ENCODE measurements around the gene SH3BP2.
A peak's percentile ranks its signal among the peaks of the same experiment; 100 is the strongest.

SH3BP2 gene, protein sequence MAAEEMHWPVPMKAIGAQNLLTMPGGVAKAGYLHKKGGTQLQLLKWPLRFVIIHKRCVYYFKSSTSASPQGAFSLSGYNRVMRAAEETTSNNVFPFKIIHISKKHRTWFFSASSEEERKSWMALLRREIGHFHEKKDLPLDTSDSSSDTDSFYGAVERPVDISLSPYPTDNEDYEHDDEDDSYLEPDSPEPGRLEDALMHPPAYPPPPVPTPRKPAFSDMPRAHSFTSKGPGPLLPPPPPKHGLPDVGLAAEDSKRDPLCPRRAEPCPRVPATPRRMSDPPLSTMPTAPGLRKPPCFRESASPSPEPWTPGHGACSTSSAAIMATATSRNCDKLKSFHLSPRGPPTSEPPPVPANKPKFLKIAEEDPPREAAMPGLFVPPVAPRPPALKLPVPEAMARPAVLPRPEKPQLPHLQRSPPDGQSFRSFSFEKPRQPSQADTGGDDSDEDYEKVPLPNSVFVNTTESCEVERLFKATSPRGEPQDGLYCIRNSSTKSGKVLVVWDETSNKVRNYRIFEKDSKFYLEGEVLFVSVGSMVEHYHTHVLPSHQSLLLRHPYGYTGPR

GRCh38 chr4:2792711-2793585 lies at the start of gene SH3BP2:
Gene SH3BP2 (plus strand): TSS chr4:2793085. CDS start chr4:2820618, 27,533 bp downstream.
- DNase-seq (ENCODE audit: low spot score), result peak; percentile 96

DNA sequence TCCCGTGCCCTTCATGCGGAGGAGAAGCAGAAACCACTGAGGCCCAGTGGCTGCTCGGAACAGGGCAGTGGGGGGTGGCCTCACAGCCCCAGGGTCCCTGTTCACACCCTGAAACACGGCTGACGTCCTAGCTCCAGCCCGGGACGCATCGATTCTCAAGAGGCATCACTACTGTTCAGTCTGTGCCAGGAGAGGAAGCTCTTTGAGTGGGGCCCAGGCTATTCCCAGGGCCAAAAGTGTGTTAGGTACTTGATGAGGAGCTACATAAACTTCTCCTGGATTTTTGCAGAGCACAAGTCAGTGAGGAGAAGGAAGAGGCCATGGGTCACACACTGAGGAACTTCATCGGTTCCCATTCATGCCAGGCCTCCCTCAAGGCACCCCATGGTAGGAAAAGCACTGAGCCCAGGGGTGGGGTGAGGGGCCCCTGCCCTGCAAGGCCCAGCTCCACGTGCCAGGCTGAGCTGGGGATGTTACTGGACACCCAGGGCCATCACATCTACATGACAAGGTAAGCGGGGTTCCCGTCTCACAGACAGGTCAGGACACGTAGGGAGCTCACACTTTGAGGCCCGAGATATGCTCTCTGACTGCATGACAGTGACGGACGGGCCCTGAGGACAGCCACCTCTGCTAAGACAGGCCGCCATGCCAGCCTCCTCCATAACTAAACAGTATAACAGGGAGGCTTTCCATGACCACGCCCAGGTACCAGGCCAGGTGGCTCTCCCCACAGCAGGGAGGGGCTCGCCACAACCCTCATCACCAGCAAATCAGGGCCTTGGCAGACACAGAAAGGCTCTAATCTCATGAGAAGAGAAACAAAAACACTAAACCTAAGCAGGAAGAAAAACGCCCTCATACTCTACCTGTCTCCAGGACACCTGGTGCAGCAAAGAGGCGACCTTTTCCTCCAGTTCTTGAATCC lies 49.1 kb upstream of the SH3BP2 start:
- DNase-seq (ENCODE audit: low spot score), result no peak

DNA sequence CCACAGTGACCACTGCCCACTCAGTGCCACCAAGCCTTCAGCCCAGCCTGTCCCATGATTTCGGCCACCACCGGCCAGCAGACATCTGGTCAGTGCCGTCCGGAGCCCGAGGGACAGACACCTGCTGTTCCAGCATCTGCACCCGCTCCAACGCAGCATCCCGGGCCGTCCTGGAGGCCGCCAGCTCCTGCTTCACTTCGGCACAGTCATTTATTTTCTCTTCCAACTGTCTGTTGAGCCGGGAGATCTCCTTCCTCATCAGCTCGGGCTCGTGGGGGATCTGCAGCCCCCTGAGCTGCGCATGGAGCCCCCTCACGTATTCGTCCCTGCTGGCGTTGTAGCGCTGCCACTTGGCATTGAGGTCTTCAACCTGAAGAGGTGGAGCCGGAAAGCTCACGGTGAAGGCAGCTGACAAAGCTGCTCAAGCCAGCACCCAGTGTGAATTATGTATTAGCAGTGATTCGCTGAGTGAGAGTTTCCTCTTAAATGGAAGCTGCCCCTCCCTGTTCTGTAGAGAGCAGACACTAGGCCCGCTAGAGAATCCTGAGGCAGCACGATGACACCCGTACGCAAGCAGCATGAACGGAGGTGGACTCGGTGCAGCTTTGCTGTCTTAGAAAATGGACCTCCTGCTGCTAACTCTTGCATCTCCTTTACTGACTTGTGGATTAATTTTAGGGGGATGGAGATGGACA lies 48.2 kb upstream of the SH3BP2 start:
- no peak for DNase-seq (ENCODE audit: low spot score)

DNA sequence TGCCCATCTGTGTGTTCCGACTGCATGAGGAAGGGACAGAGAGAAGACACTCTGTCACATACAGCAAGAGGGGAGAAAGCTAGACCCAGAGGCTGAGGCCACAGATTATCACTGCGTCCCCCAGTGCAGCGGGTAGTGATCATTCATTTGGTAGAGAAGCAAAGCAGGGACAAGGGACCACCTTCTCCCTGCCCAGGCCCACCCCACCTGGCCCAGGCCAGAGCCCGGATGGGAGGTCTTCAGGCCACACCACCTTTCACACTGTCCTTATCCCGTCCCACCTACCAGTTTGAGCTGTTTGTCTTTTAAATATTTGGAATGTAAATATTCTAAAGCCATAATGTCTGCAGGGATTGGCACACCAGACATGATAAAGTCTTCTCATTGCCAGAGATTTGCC lies 47.4 kb upstream of the SH3BP2 start:
- DNase-seq (ENCODE audit: low spot score), result no peak

- no peak for DNase-seq (ENCODE audit: low spot score)
Measured at GRCh38 chr4:2745981-2746806, 46.7 kb upstream of the SH3BP2 start.

GRCh38 chr4:2746891-2747695 lies 45.8 kb upstream of the SH3BP2 start:
- DNase-seq (ENCODE audit: low spot score), result no peak

- DNase-seq (ENCODE audit: low spot score), result no peak
Measured at GRCh38 chr4:2750719-2751605, 41.9 kb upstream of the SH3BP2 start.

GRCh38 chr4:2753436-2753835 lies 39.4 kb upstream of the SH3BP2 start:
- DNase-seq (ENCODE audit: low spot score), result no peak

DNA sequence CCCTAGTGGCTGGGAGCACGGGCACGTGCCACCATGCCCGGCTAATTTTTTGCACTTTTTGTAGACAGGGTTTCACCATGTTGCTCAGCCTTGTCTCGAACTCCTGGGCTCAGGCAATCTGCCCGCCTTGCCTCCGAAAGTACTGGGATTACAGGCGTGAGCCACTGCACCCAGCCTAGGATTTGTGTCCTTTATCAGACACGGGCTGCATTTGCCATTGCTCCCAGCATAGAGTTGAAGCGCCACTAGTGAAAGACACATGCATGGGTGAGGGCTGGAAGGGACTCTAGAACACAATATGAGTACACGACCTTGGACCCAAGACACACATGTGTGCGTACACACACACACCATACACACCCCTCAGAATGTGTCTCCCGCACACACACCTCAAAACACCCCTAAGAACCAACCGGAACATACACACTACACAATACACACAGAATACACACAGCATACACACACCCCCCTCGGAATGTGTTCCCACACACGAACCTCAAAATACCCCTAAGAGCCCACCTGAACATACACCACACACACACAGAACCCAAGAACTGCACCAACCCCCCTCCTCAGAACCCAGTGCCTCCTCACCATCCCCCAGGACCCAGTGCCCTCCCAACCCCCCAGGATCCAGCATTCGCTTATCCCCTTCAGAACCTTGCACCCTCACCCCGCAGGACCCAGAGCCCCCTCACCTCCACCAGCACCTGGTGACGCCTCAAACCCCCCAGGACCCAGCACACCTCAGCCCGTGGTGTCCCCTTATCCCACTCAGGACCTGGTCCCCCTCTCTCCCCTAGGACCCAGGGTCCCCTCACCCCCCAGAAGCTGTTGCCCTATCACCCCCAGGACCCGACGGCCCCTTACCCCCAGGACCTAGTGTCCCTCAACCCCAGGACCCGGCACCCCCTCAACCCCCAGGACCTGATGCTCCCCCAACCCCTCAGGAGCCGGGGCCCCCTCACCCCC lies 37.8 kb upstream of the SH3BP2 start:
- no peak for DNase-seq (ENCODE audit: low spot score)

DNA sequence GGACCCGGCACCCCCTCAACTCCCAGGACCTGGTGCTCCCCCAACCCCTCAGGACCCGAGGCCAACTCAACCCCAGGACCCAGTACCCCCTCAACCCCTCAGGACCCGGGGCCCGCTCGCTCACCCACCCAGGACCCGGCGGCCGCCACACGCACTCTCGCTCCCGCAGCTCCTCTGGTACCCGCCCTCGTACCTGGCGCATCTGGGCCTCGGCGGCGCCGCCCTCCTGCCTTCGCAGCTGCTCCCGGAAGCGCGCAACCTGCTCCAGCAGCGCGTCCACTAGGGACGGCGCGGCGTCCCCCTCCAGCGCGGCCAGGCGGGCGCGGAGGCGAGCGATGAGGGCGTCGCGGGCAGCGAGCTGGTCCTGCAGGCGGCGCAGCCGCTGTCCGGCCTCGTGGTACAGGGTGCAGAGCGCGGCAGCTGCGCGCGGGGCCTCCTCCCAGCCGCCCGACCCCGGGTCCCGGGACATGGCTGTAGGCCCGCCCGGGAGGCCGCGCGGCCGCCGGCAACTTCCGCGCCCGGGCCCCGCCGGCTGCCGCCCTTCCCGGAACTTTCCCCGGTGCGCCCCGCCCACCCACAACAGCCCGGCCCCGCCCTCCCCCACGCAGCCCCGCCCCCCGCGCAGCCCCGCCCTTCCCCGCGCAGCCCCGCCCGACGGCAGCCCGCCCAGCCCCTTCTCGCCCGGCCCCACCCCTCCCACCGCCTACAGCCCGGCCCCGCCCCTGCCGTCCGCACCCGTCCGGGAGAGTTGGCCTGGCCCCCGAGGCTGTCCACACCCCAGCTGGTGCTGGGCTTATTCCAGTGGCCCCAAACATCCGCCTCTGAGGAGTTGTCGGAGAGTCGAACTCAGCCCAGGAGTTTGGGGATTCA lies 36.8 kb upstream of the SH3BP2 start, which contains the start of gene TNIP2:
Gene TNIP2 (minus strand): TSS at position 516 of the 870 bp plus-strand sequence. CDS start 47 bp downstream, at position 469.
- DNase-seq (ENCODE audit: low spot score), result peak; percentile 98

GRCh38 chr4:2756691-2757350 lies 36.1 kb upstream of the SH3BP2 start:
- DNase-seq (ENCODE audit: low spot score), result no peak

DNA sequence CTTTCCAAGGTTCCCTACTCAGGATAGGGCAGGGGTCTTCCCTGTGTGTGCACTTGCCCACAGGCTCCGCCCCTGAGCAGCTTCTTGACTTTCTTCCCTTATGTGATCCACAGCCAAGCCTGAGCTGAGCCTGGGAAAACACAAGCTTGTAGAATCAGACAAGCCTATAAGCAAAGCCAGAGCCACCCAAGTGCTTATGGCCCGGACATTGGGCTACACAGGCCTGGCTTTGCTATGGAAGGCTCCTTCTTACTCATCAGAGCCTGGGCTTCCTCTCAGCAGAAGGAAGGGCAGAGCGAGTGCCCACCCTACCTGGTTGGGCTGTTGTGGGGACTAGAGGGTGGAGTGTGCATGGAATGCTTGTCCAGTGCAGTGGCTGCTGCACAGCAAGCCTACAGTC lies 35.5 kb upstream of the SH3BP2 start:
- no peak for DNase-seq (ENCODE audit: low spot score)

DNA sequence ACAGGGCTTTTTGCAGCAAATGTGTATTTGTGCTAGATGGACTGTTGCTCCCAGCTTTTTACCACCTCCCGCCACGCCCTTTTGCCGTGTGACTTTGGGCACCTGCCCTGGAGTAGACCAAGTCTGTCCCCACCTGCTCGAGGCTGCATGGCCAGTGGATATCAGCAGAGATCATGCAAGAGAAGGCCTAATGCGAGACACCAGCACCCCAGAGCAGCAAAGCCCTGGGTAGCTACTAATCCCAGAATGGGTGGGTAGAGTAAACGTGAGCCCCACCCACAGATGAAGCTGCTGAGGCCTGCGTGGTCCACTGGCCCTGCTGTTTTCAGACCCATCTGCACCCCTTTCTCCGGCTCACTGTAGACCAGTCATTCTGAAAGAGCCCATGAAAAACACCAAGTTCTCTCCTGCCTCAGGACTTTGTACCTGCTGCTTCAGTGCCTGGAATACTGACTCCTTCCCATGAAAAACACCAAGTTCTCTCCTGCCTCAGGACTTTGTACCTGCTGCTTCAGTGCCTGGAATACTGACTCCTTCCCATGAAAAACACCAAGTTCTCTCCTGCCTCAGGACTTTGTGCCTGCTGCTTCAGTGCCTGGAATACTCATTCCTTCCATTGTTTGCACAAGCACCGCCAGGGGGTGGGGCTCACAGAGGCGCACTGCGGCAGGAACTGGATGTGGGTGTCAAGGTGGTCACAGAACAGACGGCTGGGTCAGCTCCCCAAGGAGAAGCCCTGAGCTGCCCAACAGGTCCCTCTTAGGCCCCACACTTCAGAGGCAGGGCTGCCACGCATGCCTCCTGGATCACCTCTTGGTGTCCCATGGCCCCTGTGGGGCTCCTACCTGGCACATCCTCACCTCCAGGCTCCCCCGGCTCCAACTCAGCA lies 31.6 kb upstream of the SH3BP2 start:
- DNase-seq (ENCODE audit: low spot score), result no peak

- DNase-seq (ENCODE audit: low spot score), result no peak
Measured at GRCh38 chr4:2762048-2762447, 30.8 kb upstream of the SH3BP2 start.
